GM13977 (cell line): Measurements from ENCODE around the gene DDOST.
"Not testable (repeated sequence)": the region's sequence is repeated elsewhere in the genome, so short reads cannot be mapped to it uniquely, and the experiment has no call there.

Source experiments
- DNase-seq: peaks from one replicate; pipeline ENCODE4 v3.0.0; 2012; ENCODE audit warnings: low spot score
- CTCF ChIP-seq: IDR thresholded peaks from 2 replicates; pipeline ENCODE4 v1.5.1; 2012; ENCODE audit warnings: mild to moderate bottlenecking, control low read depth; ENCODE audit not compliant: insufficient read depth; ENCODE audit errors: extremely low read depth, missing control alignments
- in situ Hi-C: fragments of 300-500 bp; cut with MboI; formaldehyde crosslinking; loops from one replicate; pipeline ENCODE4 v1.12.0; 2022; ENCODE audit warnings: low sequenced_read_pairs, low pct_unique_long_range_greater_than_20kb, mixed read lengths, inconsistent platforms; ENCODE audit not compliant: unreplicated experiment

Gene DDOST

DNA sequence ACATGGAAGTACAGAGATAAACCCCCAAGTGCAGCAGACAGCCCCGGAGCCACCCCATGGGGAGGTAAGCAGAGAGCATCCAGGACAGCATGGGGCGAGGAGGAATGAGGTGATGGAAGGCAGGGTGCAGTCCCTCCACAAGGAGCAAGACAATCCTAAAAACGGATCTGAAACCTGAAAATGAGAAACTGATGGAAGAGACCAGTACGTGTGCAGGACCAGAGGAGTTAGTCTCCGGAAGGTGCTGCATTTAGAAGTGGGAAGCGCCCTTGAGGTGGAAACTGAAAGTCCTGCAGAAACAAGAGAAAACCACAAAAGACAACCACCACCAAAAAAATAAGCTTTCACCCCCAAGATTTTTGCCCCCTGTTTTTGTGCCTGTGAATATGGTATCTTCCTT lies 17.4 kb upstream of the DDOST start:
- TF ChIP-seq CTCF: no peak
- peak; percentile 61 for DNase-seq
- in situ Hi-C loops: no loop called here

GRCh38 chr1:20673626-20674025 lies 12.5 kb upstream of the DDOST start:
- in situ Hi-C loops, DNase-seq: not testable (repeated sequence)

GRCh38 chr1:20672265-20672632 lies 11.1 kb upstream of the DDOST start:
- in situ Hi-C loops: no loop called here
- no peak for TF ChIP-seq CTCF

DNA sequence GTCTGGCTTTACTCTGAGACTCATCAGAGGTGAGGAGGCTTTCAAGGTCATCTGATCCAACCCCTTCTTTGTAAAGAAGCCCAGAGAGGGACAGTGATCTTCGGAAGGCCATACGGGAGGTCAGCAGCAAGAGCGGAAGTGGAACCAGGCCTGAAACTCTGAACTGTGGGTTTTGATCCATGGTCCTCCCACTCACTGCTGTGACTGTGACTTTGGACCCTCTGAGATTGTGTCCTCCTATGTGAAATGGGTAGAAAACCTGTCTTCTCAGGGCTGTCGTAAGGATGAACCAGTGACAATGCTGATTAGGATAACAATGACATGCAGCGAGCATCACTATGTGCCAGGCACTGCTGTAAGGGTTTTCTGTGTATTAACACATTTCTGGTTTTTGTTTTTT lies 9.8 kb upstream of the DDOST start:
- TF ChIP-seq CTCF: no peak
- no peak for DNase-seq
- in situ Hi-C loops: no loop called here

More at GRCh38 chr1:20672265-20672632, 11.1 kb upstream of the DDOST start:
- DNase-seq: no peak

DNA sequence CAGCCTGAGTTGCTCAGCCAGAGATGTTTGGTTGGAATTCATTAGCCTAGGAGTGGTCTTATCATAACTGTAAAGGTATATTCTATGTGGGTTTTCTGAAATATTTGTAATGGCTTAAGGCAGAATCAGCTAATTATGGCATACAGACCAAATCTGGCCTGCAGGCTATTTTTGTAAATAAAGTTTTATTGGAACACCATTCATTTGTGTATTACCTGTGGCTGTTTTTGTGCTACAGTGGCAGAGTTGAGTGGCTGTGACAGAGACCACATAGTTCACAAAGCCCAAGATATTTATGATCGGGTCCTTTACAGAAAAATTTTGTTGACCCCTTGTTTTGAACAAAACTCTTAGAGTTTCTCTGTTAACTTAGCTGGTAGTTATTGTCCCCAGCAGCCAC lies 7.4 kb upstream of the DDOST start:
- TF ChIP-seq CTCF: no peak
- no peak for DNase-seq
- in situ Hi-C loops: no loop called here

DNA sequence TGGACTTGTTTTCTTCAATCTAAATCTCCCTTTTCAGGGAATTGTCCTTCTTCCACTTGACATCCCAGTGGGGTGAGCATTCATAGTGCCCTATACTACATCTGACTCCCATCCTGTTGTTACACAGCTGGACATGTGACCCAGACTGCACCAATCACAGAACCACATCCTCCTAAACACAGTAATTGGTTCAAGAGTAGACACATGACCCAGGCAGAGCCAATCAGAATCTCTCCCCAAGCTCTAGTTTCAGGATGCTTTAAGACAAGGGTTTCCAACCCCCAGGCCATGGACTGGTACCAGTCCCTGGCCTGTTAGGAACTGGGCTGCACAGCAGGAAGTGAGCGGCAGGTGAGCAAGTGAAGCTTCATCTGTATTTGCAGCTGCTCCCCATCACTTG lies 5.6 kb upstream of the DDOST start:
- no peak for TF ChIP-seq CTCF
- DNase-seq: peak; percentile 44
- in situ Hi-C loops: no loop called here

DNA sequence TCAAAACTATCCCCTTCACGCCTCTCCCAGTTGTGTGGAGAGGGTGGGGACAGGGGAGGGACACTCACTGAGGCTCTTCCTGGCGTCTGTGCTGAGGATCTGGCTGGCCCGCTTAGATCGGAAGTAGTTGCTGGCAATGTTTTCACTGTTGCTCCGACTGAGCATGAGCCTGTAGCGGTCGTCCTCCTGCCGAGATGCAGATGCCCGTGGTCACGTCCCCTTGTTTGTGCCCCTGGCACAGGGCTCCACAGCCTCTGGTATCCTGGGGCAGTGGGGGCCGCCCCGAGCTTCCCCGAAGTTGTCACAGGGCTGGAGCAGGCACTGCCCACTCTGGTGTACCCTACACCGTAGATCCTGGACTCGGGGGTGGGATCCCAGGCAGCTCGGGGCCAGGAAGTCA lies 5.0 kb upstream of the DDOST start:
- no peak for DNase-seq
- in situ Hi-C loops: no loop called here

More for the DNA sequence above, 5.0 kb upstream of the DDOST start:
- no peak for TF ChIP-seq CTCF
